Measurements from ENCODE around the gene PSMA2.
"Not testable (repeated sequence)": the region's sequence is repeated elsewhere in the genome, so short reads cannot be mapped to it uniquely, and the experiment has no call there.

PSMA2 gene

DNA sequence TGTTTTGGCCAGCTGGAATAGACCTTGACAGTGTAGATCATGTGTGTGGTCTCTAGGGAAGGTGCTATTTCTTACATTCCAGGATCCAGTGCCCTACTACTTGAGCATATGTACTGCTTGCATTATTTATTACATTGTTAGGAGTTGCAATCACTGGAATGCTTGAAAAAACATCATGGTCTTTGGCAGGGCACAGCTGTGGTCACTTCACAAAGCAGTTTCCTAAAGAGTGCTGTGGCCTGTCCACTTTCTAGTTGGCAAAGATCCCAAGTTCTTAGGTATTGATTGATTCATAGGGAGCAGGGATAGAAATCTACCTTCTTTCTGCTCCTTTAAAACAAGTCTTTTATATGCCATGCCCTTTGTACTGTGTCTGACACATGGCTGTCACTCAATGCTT, 24.7 kb downstream of the PSMA2 start:
- FAIRE-seq = no peak

DNA sequence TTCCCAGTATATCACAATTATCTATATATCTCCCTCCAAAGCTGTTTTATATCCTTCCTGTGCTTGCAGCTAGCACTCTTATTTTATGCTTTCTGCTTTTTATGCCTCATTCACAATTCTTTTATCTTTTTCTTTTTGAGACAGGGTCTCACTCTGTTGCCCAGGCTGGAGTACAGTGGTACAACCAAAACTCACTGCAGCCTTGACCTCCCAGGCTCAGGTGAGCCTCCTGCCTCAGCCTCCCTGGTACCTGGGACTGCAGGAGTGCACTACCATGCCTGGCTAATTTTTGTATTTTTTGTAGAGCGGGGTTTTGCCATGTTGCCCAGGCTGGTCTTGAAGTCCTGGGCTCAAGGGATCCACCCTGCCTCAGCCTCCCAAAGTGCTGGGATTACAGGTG, 25.8 kb downstream of the PSMA2 start:
- FAIRE-seq (no peak), DNase-seq (ENCODE audit: low spot score) (no peak)

More for the DNA sequence above, 24.7 kb downstream of the PSMA2 start:
- no peak for DNase-seq (ENCODE audit: low spot score)

GRCh38 chr7:42902331-42902730, 29.6 kb downstream of the PSMA2 start:
- no peak for DNase-seq (ENCODE audit: low spot score)
- no peak for FAIRE-seq

DNA sequence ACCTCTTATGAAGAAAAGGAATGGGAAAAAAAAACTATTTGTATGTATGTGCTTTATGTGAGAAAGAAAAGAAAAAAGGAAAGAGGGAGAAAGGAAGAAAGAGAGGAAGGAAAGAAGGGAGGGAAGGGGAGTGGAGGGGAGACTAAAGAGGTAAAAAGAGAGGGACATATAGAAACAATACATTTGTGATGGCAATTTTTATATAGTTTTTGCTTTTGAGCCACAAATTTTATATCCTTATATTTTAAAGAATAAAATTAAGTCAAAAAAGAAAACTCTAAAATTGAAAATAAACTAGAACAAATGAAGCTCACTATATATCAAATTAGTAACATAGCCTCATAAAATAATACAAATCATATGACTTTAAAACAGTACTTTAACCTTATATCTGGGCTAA, 31.1 kb downstream of the PSMA2 start:
- FAIRE-seq (peak; percentile 40), DNase-seq (ENCODE audit: low spot score) (no peak)

DNA sequence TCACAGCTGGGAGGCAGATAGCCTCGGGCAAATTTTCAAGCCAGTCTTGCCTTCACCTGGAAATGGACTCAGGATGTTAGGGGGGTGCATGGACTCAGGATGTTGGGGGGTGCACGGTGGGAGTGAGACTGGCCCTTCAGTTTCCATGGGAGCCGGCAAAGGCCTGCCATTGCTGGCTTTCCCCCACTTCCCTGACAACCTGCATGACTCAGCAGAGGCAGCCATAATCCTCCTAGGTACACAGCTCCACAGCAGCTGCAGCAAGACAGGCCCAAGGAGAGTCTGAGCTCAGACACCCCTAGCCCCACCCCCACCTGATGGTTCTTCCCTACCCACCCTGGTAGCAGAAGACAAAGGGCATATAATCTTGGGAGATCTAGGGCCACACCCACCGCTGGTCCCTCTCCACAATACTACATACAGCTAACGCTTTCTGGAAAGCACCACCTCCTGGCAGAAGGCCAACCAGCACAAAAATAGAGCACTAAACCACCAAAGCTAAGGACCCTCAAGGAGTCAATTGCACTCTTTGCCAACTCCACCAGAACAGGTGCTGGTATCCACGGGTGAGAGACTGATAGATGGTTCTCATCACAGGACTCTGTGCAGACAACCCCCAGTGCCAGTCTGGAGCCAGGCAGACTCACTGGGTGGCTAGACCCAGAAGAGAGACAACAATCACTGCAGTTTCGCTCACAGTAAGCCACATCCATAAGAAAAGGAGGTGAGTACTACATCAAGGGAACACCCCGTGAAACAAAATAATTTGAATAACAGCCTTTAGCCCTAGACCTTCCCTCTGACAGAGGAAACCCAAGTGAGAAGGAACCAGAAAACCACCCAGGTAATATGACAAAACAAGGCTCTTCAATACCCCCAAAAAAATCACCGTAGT, 38.4 kb downstream of the PSMA2 start:
- no peak for FAIRE-seq
- DNase-seq (ENCODE audit: low spot score) = no peak

- FAIRE-seq (no peak), DNase-seq (ENCODE audit: low spot score) (no peak)
Observed at GRCh38 chr7:42886893-42887505, 45.0 kb downstream of the PSMA2 start.

- DNase-seq (ENCODE audit: low spot score) = no peak
- FAIRE-seq = peak; percentile 79
Observed at GRCh38 chr7:42886129-42886528, 45.8 kb downstream of the PSMA2 start.

DNA sequence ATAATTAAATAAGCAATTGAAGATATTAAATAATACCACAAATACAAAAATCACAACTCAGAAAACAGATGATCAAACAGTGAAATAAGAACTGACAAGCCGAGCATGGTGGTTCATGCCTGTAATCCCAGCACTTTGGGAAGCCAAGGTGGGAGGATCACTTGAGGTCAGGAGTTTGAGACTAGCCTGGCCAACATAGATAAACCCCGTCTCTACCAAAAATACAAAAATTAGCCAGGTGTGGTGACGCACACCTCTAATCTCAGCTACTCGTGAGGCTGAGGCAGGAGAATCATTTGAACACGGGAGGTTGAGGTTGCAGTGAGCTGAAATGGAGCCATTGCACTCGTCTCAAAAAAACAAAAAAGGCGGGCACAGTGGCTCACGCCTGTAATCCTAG, 46.8 kb downstream of the PSMA2 start:
- FAIRE-seq; DNase-seq (ENCODE audit: low spot score): not testable (repeated sequence)

GRCh38 chr7:42883950-42884349, 48.0 kb downstream of the PSMA2 start:
- peak; percentile 80 for FAIRE-seq

GRCh38 chr7:42880392-42880791, 51.6 kb downstream of the PSMA2 start:
- FAIRE-seq (peak; percentile 62), DNase-seq (ENCODE audit: low spot score) (no peak)

More at GRCh38 chr7:42883950-42884349, 48.0 kb downstream of the PSMA2 start:
- DNase-seq (ENCODE audit: low spot score) = peak; percentile 56

DNA sequence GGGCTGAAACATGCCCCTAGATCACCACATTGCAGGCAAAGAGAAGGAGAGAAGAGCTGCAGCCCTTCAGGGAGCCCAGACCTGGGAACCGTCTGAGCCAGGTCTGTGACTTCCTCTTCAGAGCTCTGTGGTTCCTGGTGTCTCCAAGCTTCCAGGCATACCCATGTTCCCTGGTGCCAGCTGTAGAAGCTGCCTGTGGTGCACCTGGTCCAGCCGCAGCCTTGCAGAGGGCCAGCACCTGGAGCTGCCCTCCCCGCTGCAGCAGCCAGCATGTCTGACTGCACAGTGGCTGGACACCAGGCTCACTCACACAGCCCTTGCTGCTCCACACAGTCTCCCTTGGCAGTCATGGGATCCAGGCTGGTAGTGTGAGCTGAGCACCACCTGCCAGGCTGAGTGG, 53.7 kb downstream of the PSMA2 start:
- no peak for DNase-seq (ENCODE audit: low spot score)
- no peak for FAIRE-seq

DNA sequence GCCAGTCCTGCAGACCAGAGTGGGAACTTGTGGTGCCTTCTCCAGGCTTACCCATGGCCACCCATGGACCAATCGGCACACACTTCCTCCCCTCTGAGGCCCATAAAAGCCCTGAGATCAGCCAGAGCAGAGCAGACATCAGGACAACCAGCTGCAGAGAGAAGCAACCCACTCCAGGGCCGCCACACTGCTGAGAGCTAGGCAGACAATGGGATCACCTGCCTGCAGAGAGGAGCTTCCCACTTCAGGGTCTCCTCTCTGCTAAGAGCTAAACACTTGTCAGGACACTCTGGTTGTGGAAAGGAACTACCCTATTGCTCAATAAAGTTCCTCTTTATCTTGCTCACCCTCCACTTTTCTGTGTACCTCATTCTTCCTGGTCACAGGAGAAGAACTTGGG, 54.1 kb downstream of the PSMA2 start:
- no peak for FAIRE-seq

GRCh38 chr7:42876182-42877068, 55.5 kb downstream of the PSMA2 start:
- DNase-seq (ENCODE audit: low spot score) = peak; percentile 41
- peak; percentile 78 for FAIRE-seq

More for the DNA sequence above, 54.1 kb downstream of the PSMA2 start:
- no peak for DNase-seq (ENCODE audit: low spot score)

GRCh38 chr7:42869131-42870020, 62.6 kb downstream of the PSMA2 start:
- peak; percentile 87 for FAIRE-seq
- peak; percentile 57 for DNase-seq (ENCODE audit: low spot score)

- no peak for FAIRE-seq
Observed at GRCh38 chr7:42868480-42868879, 63.5 kb downstream of the PSMA2 start.

More at GRCh38 chr7:42868480-42868879, 63.5 kb downstream of the PSMA2 start:
- no peak for DNase-seq (ENCODE audit: low spot score)
